Stomach (tissue), 9 donors: ENCODE results near the gene KANK3. TPM values are rescaled to one million over a fixed set of nuclear protein-coding genes. Genes with fewer than 3 reads are reported as not detected.

Experiments
- DNase-seq, 2 donors: peaks; one replicate each; pipeline versions ENCODE4 v3.0.0 to v3.0.0-alpha.2; 2013 to 2019
- H3K27ac ChIP-seq, 5 donors: fragments of 200-600 bp in 4 of 5; sonication (generic) in 4 of 5; one replicate each; pipeline ENCODE4 v1.5.1; 2013 to 2019; ENCODE audit warnings: mild to moderate bottlenecking in 1 of 5, moderate library complexity in 1 of 5
- H3K27me3 ChIP-seq, 3 donors: fragments of 200-600 bp; sonication (generic); one replicate each; pipeline ENCODE4 v1.5.1; 2017 to 2019; ENCODE audit warnings: mixed run types in 1 of 3
- H3K36me3 ChIP-seq, 4 donors: fragments of 200-600 bp; sonication (generic); 1 replicate in 3 of 4; 2 replicates in 1 of 4; pipeline ENCODE4 v1.5.1; 2016 to 2019
- H3K4me1 ChIP-seq, 4 donors: fragments of 200-600 bp; sonication (generic); one replicate each; pipeline ENCODE4 v1.5.1; 2016 to 2019
- H3K4me3 ChIP-seq, 4 donors: fragments of 200-600 bp; sonication (generic) in 3 of 4; one replicate each; pipeline ENCODE4 v1.5.1; 2016 to 2019; ENCODE audit warnings: mild to moderate bottlenecking in 1 of 4
- H3K9me3 ChIP-seq, 4 donors: fragments of 200-600 bp; sonication (generic); one replicate each; pipeline ENCODE4 v1.5.1; 2016 to 2019
- EP300 ChIP-seq: sonication (generic); formaldehyde crosslinking; IDR thresholded peaks from one replicate; pipeline ENCODE4 v1.6.1; 2017; ENCODE audit warnings: antibody characterized with exemption
- POLR2A ChIP-seq, 4 donors: fragments of 450-650 bp; IDR thresholded peaks; one replicate each; pipeline ENCODE4 v1.6.1; 2016; ENCODE audit warnings: antibody characterized with exemption in 4 of 4, control low read depth in 2 of 4, mild to moderate bottlenecking in 1 of 4, moderate library complexity in 1 of 4
- POLR2AphosphoS5 ChIP-seq, 3 donors: sonication (generic); formaldehyde crosslinking; IDR thresholded peaks; one replicate each; pipeline ENCODE4 v1.6.1; 2016; ENCODE audit warnings: antibody characterized with exemption in 3 of 3
- WGBS, 5 donors: extraction: QIAGEN DNeasy Blood & Tissue Kit in 3 of 5; methylation state at CpG; one replicate each; pipeline versions ENCODE4 v1.1.5 to v1.1.7; 2013 to 2018; 5-methylcytosine and 5-hydroxymethylcytosine counted together
- intact Hi-C: fragments of 100-400 bp; cut with DNase I; formaldehyde crosslinking; loops from one replicate; pipeline ENCODE4 v1.15.1; 2023; ENCODE audit warnings: low total_unique reads
- polyA plus RNA-seq, 3 donors: library from polyadenylated mRNA; stranded (reverse); fragments of 200-250 nt; gene quantifications; one replicate each; pipeline ENCODE4 v1.2.3, GENCODE V29; 2013
- total RNA-seq, 5 donors: library from RNA; depleted of rRNA; stranded (reverse); fragments of >200 nt; gene quantifications; one replicate each; pipeline versions ENCODE4 v1.1.0 to v1.2.3, GENCODE V29; 2014 to 2016
- TF ChIP-seq, protein P1 (sequence below), 7 experiments: fragments of 450-650 bp in 4 of 7; fragments of 200-600 bp in 3 of 7; sonication (generic) in 3 of 7; IDR thresholded peaks; one replicate each; pipeline ENCODE4 v1.5.1; 2016 to 2019; ENCODE audit warnings: antibody characterized with exemption in 7 of 7, control low read depth in 2 of 7, mild to moderate bottlenecking in 1 of 7
- donor health status: healthy with polysubstance abuse.
- donor health status: Bipolar disorder and iron deficiency.
- donor health status: healthy.

KANK3 gene
- total and polyA plus RNA-seq, 8 donors, result 4.4 to 72.4 (median 7.2) TPM; not detected in 1

DNA sequence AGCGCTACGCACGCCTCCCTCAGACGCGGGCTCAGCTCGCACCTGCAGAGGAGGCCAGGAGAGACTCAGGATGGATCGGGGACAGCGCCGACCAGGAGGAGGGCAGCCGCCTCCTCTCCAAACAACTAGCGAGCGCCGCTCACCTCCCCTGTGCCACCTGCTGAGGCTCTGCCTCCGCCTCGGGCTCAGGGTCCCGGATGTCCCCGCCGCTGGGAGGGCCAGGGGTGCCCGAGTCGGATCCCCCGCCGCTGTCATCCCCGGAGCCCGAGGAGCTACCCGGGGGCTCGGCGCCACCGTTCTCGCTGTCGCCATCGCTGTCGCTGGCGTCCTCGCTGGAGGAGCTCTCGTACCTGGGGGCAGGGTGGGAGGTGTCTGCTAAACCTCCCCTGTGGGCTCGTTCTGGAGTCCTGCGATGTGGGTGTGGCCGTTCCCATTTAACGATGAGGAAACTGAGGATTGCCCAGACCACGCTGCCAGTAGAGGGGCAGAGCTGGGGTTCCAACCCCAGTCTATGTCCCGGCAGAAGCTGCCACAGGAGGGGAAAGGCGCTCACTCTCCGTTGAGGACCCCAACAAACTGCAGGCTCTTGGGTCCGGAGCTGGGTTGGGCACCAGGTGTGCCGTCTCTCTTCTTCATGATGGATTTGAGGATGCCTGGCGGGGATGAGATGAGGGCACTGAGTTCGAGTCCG lies 9.2 kb downstream of the KANK3 start:
- TF ChIP-seq EP300, result no peak
- TF ChIP-seq POLR2A (IDR thresholded peaks at IDR 0.05), result no peak
- TF ChIP-seq POLR2AphosphoS5 (IDR thresholded peaks at IDR 0.05), result no peak
- TF ChIP-seq, protein P1, sequence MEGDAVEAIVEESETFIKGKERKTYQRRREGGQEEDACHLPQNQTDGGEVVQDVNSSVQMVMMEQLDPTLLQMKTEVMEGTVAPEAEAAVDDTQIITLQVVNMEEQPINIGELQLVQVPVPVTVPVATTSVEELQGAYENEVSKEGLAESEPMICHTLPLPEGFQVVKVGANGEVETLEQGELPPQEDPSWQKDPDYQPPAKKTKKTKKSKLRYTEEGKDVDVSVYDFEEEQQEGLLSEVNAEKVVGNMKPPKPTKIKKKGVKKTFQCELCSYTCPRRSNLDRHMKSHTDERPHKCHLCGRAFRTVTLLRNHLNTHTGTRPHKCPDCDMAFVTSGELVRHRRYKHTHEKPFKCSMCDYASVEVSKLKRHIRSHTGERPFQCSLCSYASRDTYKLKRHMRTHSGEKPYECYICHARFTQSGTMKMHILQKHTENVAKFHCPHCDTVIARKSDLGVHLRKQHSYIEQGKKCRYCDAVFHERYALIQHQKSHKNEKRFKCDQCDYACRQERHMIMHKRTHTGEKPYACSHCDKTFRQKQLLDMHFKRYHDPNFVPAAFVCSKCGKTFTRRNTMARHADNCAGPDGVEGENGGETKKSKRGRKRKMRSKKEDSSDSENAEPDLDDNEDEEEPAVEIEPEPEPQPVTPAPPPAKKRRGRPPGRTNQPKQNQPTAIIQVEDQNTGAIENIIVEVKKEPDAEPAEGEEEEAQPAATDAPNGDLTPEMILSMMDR (IDR thresholded peaks at IDR 0.05), result no peak
- intact Hi-C loops, result loop anchor here (5.0 kb wide), 1 partner anchor 178 kb away; the partner anchor contains the start of gene ZNF414
- Histone ChIP-seq H3K4me1 (peaks cover 20 to 35% (median 31%) of the 10 kb centered on the region in 4 donors), H3K9me3 (no peaks in the 10 kb centered on the region), H3K36me3 (no peaks in the 10 kb centered on the region), H3K4me3 (peak overlapping the region in 2 of 4 donors; percentile 41 to 51), H3K27ac (no peak overlapping the region), H3K27me3 (peaks cover 24 to 75% (median 30%) of the 10 kb centered on the region in 3 donors)
- WGBS, 5 donors, result 14 to 22% (median 18%) methylated on average over 17 to 48 of the region's 48 CpGs
- DNase-seq, result peak in 1 of 2 donors; percentile 30

DNA sequence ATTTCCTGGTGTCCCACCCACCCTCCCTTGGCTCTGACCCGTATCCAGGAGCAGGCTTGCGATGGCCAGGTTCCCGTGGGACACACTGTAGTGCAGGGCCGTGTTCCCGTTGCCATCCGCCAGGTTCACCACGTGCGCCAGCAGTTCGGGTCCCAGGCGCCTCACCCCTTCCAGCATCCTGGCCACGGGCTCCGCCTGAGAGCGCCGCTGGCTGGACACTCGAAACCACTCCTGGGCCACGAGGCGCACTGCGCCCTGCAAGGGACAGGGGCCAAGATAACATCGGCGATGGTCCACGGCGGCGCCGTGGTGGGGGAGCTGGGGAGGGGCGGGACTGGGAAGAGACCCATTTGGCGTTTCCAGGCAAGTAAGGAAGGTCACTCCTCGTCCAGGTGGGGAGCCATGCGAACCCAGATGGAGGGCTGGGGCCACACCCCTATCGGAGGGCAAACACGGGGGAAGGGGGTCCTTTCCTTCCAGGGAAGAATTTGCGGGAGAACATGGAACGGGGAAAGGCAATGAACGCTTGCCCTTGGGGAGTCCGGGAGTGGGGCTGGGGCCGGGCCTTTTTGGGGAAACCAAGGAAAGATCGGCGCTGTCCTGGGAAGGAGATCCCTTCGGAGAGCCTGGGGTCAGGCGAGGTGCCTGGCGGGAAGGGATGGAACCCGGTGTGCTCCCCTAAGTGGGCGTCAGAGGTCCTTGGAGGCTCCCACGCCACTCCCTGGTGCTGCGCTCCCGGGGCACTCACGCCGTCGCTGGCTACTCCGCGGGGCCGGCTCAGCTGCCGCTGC lies 9.9 kb downstream of the KANK3 start:
- DNase-seq, result no peak
- H3K9me3 ChIP-seq, result no peaks in the 10 kb centered on the region
- no peaks in the 10 kb centered on the region for H3K36me3 ChIP-seq
- H3K4me3 ChIP-seq, result peak overlapping the region in 1 of 4 donors; percentile 41
- no peak for TF ChIP-seq EP300
- no peak for TF ChIP-seq POLR2AphosphoS5 (IDR thresholded peaks at IDR 0.05)
- no peak for TF ChIP-seq POLR2A (IDR thresholded peaks at IDR 0.05)
- TF ChIP-seq, protein P1 (IDR thresholded peaks at IDR 0.05), result no peak
- 10 to 21% (median 14%) methylated on average over 37 to 52 of the region's 52 CpGs for WGBS, 5 donors
- peaks cover 20 to 35% (median 31%) of the 10 kb centered on the region in 4 donors for H3K4me1 ChIP-seq
- H3K27me3 ChIP-seq, result peaks cover 24 to 69% (median 30%) of the 10 kb centered on the region in 3 donors
- no peak overlapping the region for H3K27ac ChIP-seq
- intact Hi-C loops, result loop anchor here (5.0 kb wide), 1 partner anchor 179 kb away; the partner anchor contains the start of gene ZNF414

DNA sequence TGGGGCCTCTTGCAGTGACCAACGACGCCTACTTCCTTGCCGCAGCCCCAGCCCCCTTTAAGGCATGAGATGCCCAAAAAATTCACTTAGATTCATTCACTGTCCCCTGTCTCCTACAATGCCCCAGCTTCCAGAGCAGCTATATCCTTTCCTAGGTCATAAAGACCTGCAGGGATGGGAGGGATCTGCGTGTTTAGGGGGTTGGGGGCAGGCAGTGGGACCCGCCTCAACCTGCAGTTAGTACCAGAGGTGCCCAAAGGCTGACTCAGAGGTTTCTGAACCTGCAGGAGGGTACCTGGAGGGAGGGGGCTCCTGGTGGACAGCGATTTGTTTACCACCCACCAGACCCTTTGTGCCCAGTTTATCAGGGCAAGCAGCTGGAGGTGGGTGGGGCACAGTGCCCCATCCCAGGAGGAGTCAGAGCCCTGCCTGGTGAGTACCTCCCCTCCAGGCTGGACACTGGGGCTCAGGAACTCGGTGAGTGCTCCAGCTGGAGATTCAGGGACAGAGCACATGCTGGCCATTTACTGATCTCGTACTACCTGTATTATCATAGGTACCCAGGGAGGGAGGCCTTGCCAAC lies 11.7 kb downstream of the KANK3 start:
- no peaks in the 10 kb centered on the region for H3K9me3 ChIP-seq
- H3K4me3 ChIP-seq, result no peak overlapping the region
- no peak for DNase-seq
- H3K27me3 ChIP-seq, result peaks cover 24 to 51% (median 30%) of the 10 kb centered on the region in 3 donors
- 67 to 76% (median 73%) methylated on average over 7 to 8 of the region's 8 CpGs for WGBS, 5 donors
- TF ChIP-seq EP300 (no peak), POLR2AphosphoS5 (IDR thresholded peaks at IDR 0.05) (no peak), POLR2A (IDR thresholded peaks at IDR 0.05) (no peak)
- TF ChIP-seq, protein P1 (IDR thresholded peaks at IDR 0.05), result no peak
- H3K4me1 ChIP-seq, result peaks cover 20 to 35% (median 31%) of the 10 kb centered on the region in 4 donors
- intact Hi-C loops, result loop anchor here (5.0 kb wide), 1 partner anchor 181 kb away; the partner anchor contains the start of gene ZNF414
- H3K36me3 ChIP-seq, result no peaks in the 10 kb centered on the region
- no peak overlapping the region for H3K27ac ChIP-seq

DNA sequence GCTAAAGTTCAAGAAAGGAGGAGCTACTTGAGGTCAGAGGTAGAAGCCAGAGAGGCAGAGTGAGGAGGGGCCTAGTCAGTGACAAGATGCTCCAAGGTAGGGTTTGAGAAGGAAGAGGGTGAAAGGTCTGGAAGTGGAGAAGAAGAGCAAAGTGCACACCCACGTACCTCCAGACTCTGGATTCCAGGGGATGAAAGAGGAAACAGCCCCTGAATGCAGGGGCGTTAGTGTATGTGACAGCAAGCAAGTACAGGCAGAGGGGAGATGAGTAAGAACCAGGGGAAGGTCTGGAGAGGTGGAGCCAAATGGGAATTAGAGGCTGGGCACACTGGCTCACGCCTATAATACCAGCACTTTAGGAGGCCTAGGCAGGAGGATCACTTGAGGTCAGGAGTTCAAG lies 13.1 kb downstream of the KANK3 start:
- intact Hi-C loops, result loop anchor here (5.0 kb wide), 1 partner anchor 182 kb away; the partner anchor contains the start of gene ZNF414
- Histone ChIP-seq H3K27me3 (peaks cover 23 to 38% (median 24%) of the 10 kb centered on the region in 3 donors), H3K4me3 (no peak overlapping the region), H3K4me1 (peaks cover 20 to 23% (median 22%) of the 10 kb centered on the region in 4 donors), H3K36me3 (no peaks in the 10 kb centered on the region), H3K9me3 (no peaks in the 10 kb centered on the region), H3K27ac (no peak overlapping the region)
- WGBS, 5 donors, result 56 to 88% (median 79%) methylated on average over 3 of the region's 3 CpGs
- no peak for DNase-seq
- TF ChIP-seq POLR2AphosphoS5 (IDR thresholded peaks at IDR 0.05), result no peak
- TF ChIP-seq, protein P1 (IDR thresholded peaks at IDR 0.05), result no peak
- TF ChIP-seq EP300, result no peak
- no peak for TF ChIP-seq POLR2A (IDR thresholded peaks at IDR 0.05)
